ENCODE measurements around the gene WDR87.

Gene WDR87

GRCh38 chr19:37905946-37906868, at the start of gene WDR87:
Gene WDR87 (minus strand): TSS chr19:37906594. CDS start chr19:37898239, 8,355 bp downstream.
- ChIA-PET POLR2A (interaction anchor here (0.6 to 3.8 kb wide), 41 partner anchors 10 to 1692 kb away, joined by 3 to 38 read pairs (median 5); partner anchors contain the start of genes EIF3K, FAM98C, GGN and MRPS12), CTCF (interaction anchor here (0.6 to 14.3 kb wide), 17 partner anchors 8 to 1725 kb away, joined by 3 to 316 read pairs (median 5); partner anchors contain the start of gene PSMD8)
- no peaks in the 10 kb centered on the region for H3K9me3 ChIP-seq (ENCODE audit: control insufficient read depth, insufficient read depth, low read depth, low read length)
- H3K27ac ChIP-seq (ENCODE audit: extremely low read depth, low read depth, low read length) = peak within 1 kb of the TSS; percentile 81
- peak within 1 kb of the TSS; percentile 68 for H3K4me3 ChIP-seq (ENCODE audit: low read depth, low read length)
- H3K4me1 ChIP-seq (ENCODE audit: control insufficient read depth, insufficient read depth, low read length) = peaks cover 27% of the 10 kb centered on the region
- H3K36me3 ChIP-seq (ENCODE audit: control insufficient read depth in 2 of 2, insufficient read depth in 1 of 2, low read length in 2 of 2) = peaks cover 0 to 11% of the 10 kb centered on the region in 2 experiments; a peak in 1 of 3 replicates
- TF ChIP-seq ZNF138 (tag by site-specific recombination; IDR thresholded peaks at IDR 0.05; ENCODE audit: borderline replicate concordance) (peak; percentile 69; the same call in 1 of the 2 replicates), ZSCAN4 (tag by site-specific recombination; IDR thresholded peaks at IDR 0.05) (0 out of 2 replicates have a peak, but pooled peaks have one; percentile 27), ZBTB49 (tag by site-specific recombination; IDR thresholded peaks at IDR 0.05; ENCODE audit: low read depth) (no peak), ZNF121 (tag by site-specific recombination; IDR thresholded peaks at IDR 0.05) (no peak), ZNF335 (tag by site-specific recombination; conservative IDR thresholded peaks at IDR 0.05) (peak; percentile 99), ZNF843 (tag by site-specific recombination; IDR thresholded peaks at IDR 0.05) (no peak), ZNF221 (tag by site-specific recombination; IDR thresholded peaks at IDR 0.05; ENCODE audit: borderline replicate concordance) (no peak), TCF7L2 (IDR thresholded peaks at IDR 0.05; ENCODE audit: borderline replicate concordance, low read depth, low read length) (no peak), ELK4 (IDR thresholded peaks at IDR 0.05; ENCODE audit: borderline replicate concordance, low read depth, low read length) (no peak), ZNF510 (tag by site-specific recombination; IDR thresholded peaks at IDR 0.05; ENCODE audit: insufficient replicate concordance) (peak; percentile 9), ZNF660 (tag by site-specific recombination; IDR thresholded peaks at IDR 0.05) (peak; percentile 7; the same call in 1 of the 2 replicates), ZNF133 (tag by site-specific recombination; IDR thresholded peaks at IDR 0.05) (no peak), ZNF24 (tag by site-specific recombination; IDR thresholded peaks at IDR 0.05) (no peak), ZNF23 (tag by site-specific recombination; IDR thresholded peaks at IDR 0.05; ENCODE audit: borderline replicate concordance) (no peak), KLF7 (tag by site-specific recombination; IDR thresholded peaks at IDR 0.05; ENCODE audit: borderline replicate concordance) (no peak), ZNF112 (tag by site-specific recombination; IDR thresholded peaks at IDR 0.05) (no peak), ZBTB6 (tag by site-specific recombination; IDR thresholded peaks at IDR 0.05) (peak; percentile 73), ZNF174 (tag by site-specific recombination; IDR thresholded peaks at IDR 0.05) (peak; percentile 16; the same call in 1 of the 2 replicates), ZNF571 (tag by site-specific recombination; IDR thresholded peaks at IDR 0.05) (no peak), ZBTB10 (tag by site-specific recombination; IDR thresholded peaks at IDR 0.05) (no peak), ZNF670 (tag by site-specific recombination; IDR thresholded peaks at IDR 0.05; ENCODE audit: low read depth) (no peak), ZNF394 (tag by site-specific recombination; IDR thresholded peaks at IDR 0.05; ENCODE audit: borderline replicate concordance) (no peak), ZNF398 (tag by site-specific recombination; IDR thresholded peaks at IDR 0.05) (no peak), ZNF658 (tag by site-specific recombination; IDR thresholded peaks at IDR 0.05) (no peak), ZNF311 (tag by site-specific recombination; IDR thresholded peaks at IDR 0.05; ENCODE audit: borderline replicate concordance) (no peak)
